Endodermal cell (in vitro differentiated cells): ENCODE measurements around the gene GUCD1. TPM values are rescaled to one million over a fixed set of nuclear protein-coding genes. Genes with fewer than 3 reads are reported as not detected.

ENCODE experiments used
- DNase-seq: peaks from one replicate; pipeline ENCODE4 v3.0.0-alpha.2; 2017
- H3K27ac ChIP-seq: 2 replicates; pipeline ENCODE4 v1.5.1; 2013; ENCODE audit warnings: mild to moderate bottlenecking, low read depth, low read length, moderate library complexity
- H3K27me3 ChIP-seq: 2 replicates; pipeline ENCODE4 v1.6.1; 2013; ENCODE audit warnings: mild to moderate bottlenecking, low read length, moderate library complexity; ENCODE audit not compliant: insufficient read depth, control insufficient read depth, poor library complexity, severe bottlenecking
- H3K36me3 ChIP-seq: 2 replicates; pipeline ENCODE4 v1.7.0; 2013; ENCODE audit warnings: mild to moderate bottlenecking, low read length, moderate library complexity; ENCODE audit not compliant: control insufficient read depth, insufficient read depth
- H3K4me1 ChIP-seq: one replicate; pipeline ENCODE4 v1.7.0; 2013; ENCODE audit warnings: low read length; ENCODE audit not compliant: control insufficient read depth, insufficient read depth
- H3K4me3 ChIP-seq: 2 replicates; pipeline ENCODE4 v1.5.1; 2013; ENCODE audit warnings: mild to moderate bottlenecking, low read length, moderate library complexity
- H3K9ac ChIP-seq: 2 replicates; pipeline ENCODE4 v1.6.1; 2013; ENCODE audit warnings: mild to moderate bottlenecking, low read length, moderate library complexity; ENCODE audit not compliant: poor library complexity, severe bottlenecking; ENCODE audit errors: extremely low read depth
- H3K9me3 ChIP-seq: 2 replicates; pipeline ENCODE4 v1.6.1; 2013; ENCODE audit warnings: mild to moderate bottlenecking, low read length, moderate library complexity; ENCODE audit not compliant: control insufficient read depth
- H3K27ac Mint-ChIP-seq: 2 replicates; pipeline ENCODE4 v1.8.0; 2020; ENCODE audit warnings: mixed read lengths
- H3K27me3 Mint-ChIP-seq: 2 replicates; pipeline ENCODE4 v1.8.0; 2021; ENCODE audit warnings: mild to moderate bottlenecking, mixed read lengths; ENCODE audit not compliant: insufficient read depth
- H3K36me3 Mint-ChIP-seq: 2 replicates; pipeline ENCODE4 v1.8.0; 2020; ENCODE audit warnings: low read depth, mixed read lengths
- H3K4me1 Mint-ChIP-seq: 2 replicates; pipeline ENCODE4 v1.8.0; 2020; ENCODE audit warnings: mixed read lengths
- H3K4me3 Mint-ChIP-seq: 2 replicates; pipeline ENCODE4 v1.8.0; 2020; ENCODE audit warnings: mild to moderate bottlenecking, moderate library complexity, mixed read lengths
- H3K9me3 Mint-ChIP-seq: 2 replicates; pipeline ENCODE4 v1.8.0; 2020; ENCODE audit warnings: mild to moderate bottlenecking, mixed read lengths
- CTCF ChIP-seq: fragments of 200-600 bp; sonication (generic); conservative IDR thresholded peaks from 2 replicates; pipeline ENCODE4 v1.5.0; 2021; ENCODE audit warnings: antibody characterized with exemption, mild to moderate bottlenecking
- WGBS, 2 experiments: methylation state at CpG; one replicate each; pipeline versions ENCODE4 v1.1.5 to v1.1.7; 2013; ENCODE audit warnings: missing lambda C conversion rate in 2 of 2, mixed read lengths in 1 of 2; ENCODE audit not compliant: insufficient coverage in 1 of 2, insufficient read length in 1 of 2; 5-methylcytosine and 5-hydroxymethylcytosine counted together
- total RNA-seq, 2 donors: library from RNA; stranded (reverse); fragmentation: NEBNext Ultra II Directional in 1 of 2; extraction: Animal tissue kit (Norgen Biotek cat#: 25700) in 1 of 2; gene quantifications; 2 replicates in 1 of 2; 3 replicates in 1 of 2; pipeline ENCODE4 v1.2.1, GENCODE V29; 2021

GUCD1 gene
- total RNA-seq, 2 donors from 2014 or later: 64.7 to 73.6 TPM

- WGBS, 2 experiments: 97 to 100% methylated on average over 1 to 3 of the region's 3 CpGs
- Mint-ChIP-seq H3K27ac (no peak overlapping the region), H3K36me3 (no peaks in the 10 kb centered on the region)
These were observed 30.5 kb upstream of the GUCD1 start for GRCh38 chr22:24585461-24585860.

DNA sequence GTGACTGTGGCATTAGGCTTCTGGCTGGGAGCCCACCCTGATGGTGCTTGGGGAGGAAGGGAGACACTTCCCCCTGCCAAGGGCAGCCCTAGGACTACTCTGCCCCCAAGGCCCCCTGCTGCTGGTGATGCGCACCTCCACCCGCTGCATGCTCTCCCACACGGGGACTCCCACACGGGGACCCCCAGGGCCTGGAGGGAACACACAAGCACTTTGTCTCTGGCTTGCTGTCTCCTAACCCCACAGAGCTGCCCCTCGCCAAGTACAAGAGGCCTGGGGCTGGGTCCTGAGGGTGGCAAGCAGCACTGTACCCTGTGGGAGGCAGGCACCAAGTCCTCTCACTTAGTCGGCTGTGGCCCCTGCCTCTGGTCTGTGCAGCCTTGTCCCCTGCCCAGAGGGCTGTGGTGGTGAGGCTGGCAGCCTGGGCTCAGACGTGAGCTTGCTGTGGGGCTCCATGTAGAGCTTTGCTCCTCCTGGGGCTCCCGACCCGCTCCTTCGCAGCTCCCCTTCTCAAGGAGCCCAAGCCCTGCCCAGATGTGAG lies 30.0 kb upstream of the GUCD1 start:
- peak; percentile 46 for DNase-seq
- H3K4me1 Mint-ChIP-seq: no peaks in the 10 kb centered on the region
- WGBS, 2 experiments: 91 to 95% methylated on average over 7 to 10 of the region's 10 CpGs
- no peaks in the 10 kb centered on the region for H3K36me3 ChIP-seq
- no peak overlapping the region for H3K9ac ChIP-seq
- no peak overlapping the region for H3K4me3 ChIP-seq
- H3K4me1 ChIP-seq: no peaks in the 10 kb centered on the region
- no peak for TF ChIP-seq CTCF
- H3K27me3 ChIP-seq: no peaks in the 10 kb centered on the region
- H3K27ac ChIP-seq: no peak overlapping the region
- H3K27me3 Mint-ChIP-seq: no peaks in the 10 kb centered on the region
- H3K9me3 ChIP-seq: no peaks in the 10 kb centered on the region
- H3K4me3 Mint-ChIP-seq: no peak overlapping the region
- no peaks in the 10 kb centered on the region for H3K9me3 Mint-ChIP-seq
- no peak overlapping the region for H3K27ac Mint-ChIP-seq
- H3K36me3 Mint-ChIP-seq: no peaks in the 10 kb centered on the region

More at GRCh38 chr22:24585461-24585860, 30.5 kb upstream of the GUCD1 start:
- Mint-ChIP-seq H3K27me3 (no peaks in the 10 kb centered on the region), H3K4me3 (no peak overlapping the region), H3K4me1 (no peaks in the 10 kb centered on the region), H3K9me3 (no peaks in the 10 kb centered on the region)
- no peak for TF ChIP-seq CTCF
- Histone ChIP-seq H3K27me3 (no peaks in the 10 kb centered on the region), H3K9ac (no peak overlapping the region), H3K27ac (no peak overlapping the region), H3K36me3 (no peaks in the 10 kb centered on the region), H3K4me3 (no peak overlapping the region), H3K4me1 (no peaks in the 10 kb centered on the region), H3K9me3 (no peaks in the 10 kb centered on the region)
- DNase-seq: no peak

DNA sequence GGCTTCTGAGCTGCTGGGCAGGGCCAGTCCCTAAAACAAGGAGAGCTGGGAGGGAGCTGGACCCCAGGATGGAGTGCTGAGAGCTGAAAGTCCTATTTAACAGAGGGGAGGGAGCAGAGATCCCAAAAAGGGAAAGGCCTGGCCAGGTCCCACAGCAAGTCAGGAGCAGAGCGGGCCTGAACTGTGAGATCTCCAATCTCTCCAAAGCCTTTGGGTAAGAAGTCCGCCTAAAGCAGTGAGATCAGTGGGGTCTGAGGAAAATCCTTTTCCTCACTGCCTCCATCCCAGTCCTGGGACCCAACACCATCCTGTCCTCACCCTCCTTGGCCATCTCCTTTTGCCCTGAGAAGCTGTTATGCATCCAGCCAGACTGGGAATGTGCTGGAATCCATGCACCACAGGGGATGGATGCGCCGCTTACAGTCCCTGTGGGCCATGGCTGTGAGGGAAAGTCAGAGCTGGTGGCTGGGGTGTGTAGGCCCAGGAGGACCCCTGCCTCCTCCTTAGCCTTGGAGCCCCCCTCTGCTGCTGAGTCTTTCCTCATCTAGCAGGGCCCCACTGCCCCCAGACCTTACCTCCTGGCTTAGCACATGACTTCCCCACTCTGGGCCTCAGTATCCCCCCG lies 29.3 kb upstream of the GUCD1 start:
- Mint-ChIP-seq H3K36me3 (no peaks in the 10 kb centered on the region), H3K4me3 (no peak overlapping the region)

More for the DNA sequence above, 29.3 kb upstream of the GUCD1 start:
- no peaks in the 10 kb centered on the region for H3K4me1 Mint-ChIP-seq
- no peaks in the 10 kb centered on the region for H3K36me3 ChIP-seq
- TF ChIP-seq CTCF: no peak
- WGBS, 2 experiments: 89 to 96% methylated on average over 4 to 5 of the region's 5 CpGs
- no peaks in the 10 kb centered on the region for H3K9me3 Mint-ChIP-seq
- H3K27ac Mint-ChIP-seq: peak overlapping the region; percentile 21
- H3K4me1 ChIP-seq: no peaks in the 10 kb centered on the region
- no peak overlapping the region for H3K27ac ChIP-seq
- no peaks in the 10 kb centered on the region for H3K9me3 ChIP-seq
- no peak overlapping the region for H3K9ac ChIP-seq
- peak; percentile 54 for DNase-seq
- H3K27me3 ChIP-seq: no peaks in the 10 kb centered on the region
- H3K4me3 ChIP-seq: no peak overlapping the region
- no peaks in the 10 kb centered on the region for H3K27me3 Mint-ChIP-seq
